NCI-H128 (cell line): Measurements from ENCODE around the gene DSTYK.

Experiments
- DNase-seq: peaks from one replicate; lab custom pipeline; 2025; ENCODE audit not compliant: unreplicated experiment; lab: John Stamatoyannopoulos, UW

The DSTYK gene, protein sequence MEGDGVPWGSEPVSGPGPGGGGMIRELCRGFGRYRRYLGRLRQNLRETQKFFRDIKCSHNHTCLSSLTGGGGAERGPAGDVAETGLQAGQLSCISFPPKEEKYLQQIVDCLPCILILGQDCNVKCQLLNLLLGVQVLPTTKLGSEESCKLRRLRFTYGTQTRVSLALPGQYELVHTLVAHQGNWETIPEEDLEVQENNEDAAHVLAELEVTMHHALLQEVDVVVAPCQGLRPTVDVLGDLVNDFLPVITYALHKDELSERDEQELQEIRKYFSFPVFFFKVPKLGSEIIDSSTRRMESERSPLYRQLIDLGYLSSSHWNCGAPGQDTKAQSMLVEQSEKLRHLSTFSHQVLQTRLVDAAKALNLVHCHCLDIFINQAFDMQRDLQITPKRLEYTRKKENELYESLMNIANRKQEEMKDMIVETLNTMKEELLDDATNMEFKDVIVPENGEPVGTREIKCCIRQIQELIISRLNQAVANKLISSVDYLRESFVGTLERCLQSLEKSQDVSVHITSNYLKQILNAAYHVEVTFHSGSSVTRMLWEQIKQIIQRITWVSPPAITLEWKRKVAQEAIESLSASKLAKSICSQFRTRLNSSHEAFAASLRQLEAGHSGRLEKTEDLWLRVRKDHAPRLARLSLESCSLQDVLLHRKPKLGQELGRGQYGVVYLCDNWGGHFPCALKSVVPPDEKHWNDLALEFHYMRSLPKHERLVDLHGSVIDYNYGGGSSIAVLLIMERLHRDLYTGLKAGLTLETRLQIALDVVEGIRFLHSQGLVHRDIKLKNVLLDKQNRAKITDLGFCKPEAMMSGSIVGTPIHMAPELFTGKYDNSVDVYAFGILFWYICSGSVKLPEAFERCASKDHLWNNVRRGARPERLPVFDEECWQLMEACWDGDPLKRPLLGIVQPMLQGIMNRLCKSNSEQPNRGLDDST

DNA sequence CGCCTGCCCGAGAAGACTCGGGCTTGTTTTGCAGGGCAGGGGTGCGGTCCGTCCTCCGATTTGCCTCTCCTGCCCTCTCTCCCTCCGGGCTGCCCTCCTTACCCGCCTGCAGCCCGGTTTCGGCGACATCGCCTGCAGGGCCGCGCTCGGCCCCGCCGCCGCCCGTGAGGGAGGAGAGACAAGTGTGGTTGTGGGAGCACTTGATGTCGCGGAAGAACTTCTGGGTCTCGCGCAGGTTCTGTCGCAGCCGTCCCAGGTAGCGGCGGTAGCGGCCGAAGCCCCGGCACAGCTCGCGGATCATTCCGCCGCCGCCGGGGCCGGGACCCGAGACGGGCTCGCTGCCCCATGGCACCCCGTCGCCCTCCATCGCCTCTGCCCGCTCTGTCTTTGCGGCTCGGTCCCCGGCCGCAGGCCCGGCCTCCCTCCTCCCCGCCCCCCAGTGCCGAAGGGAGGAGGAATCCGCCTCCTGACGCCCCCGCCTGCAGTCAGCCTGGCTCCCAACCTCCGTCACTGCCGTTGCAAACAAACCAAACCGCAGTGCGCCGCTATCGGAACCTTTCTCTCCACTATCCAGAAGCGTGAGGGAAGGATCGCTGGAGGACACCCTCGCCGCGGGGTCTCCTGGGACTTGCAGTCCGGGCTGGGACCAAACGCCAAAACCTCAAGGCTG lies at the start of gene DSTYK:
Gene DSTYK (minus strand): TSS at position 534 of the 670 bp plus-strand sequence. CDS start 167 bp downstream, at position 367.
- peak; percentile 94 for DNase-seq

DNA sequence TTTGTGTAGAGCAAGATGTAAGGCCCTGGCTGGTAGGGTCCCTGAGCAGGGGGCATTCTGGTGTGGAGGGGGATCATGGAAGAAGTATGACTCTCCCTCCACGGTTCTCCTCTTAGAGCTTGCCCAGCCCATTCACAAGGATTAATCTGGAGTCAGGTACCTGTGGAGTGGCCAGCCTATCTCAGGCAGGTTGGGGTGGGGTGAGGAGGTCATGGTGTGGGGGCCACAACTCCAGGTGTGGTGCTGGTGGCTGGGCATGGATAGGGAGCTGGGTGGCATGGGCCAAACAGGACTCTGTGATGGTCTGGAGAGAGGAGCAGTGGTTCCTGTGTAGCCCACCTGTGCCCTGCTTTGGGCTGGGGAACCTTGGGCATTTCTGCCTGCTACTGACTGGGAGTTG lies 48.5 kb upstream of the DSTYK start:
- DNase-seq = no peak

DNA sequence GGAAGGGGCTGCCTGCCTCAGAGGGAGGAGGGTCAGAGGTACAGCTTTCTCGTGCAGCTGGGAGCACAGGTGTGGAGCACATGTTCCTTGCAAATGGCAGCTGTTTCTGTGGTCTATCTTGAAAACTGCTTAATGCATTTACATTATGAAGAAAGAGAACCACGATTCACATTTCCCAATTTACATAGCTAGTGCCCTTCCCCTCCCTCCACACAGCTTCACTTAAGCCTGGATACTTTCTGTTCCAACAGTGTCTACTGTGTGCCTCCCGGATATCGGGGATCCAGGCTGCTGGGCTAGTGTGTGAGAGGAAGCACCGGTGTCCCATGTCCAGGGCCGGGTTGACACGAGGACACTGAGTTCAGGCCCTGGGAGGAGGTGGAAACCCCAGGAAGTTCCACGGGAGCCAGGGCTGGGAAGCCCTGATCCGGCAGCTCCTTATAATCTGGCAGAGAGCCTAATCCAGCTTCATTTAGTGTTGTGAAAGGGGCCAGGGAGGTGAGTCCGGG lies 47.9 kb upstream of the DSTYK start:
- no peak for DNase-seq

DNA sequence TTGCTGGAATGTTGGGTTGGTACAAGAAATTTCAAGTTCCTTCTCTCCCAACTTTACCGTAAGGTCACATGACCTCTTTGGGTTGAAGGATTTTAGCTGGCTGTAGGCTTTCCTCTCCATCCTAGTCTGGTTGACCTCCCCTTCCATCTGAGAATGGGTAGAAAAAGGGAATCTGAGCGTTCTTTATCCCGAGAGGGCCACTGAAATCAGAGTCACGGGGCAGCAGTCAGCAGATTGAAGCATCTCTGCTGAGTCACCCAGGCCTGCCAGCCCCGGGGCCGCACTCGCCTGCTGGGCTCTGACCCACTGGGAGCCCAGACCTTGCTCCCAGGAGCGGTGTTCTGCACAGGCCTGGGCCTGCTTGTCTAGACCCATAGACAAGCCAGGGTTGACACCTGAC lies 47.2 kb upstream of the DSTYK start:
- no peak for DNase-seq

DNA sequence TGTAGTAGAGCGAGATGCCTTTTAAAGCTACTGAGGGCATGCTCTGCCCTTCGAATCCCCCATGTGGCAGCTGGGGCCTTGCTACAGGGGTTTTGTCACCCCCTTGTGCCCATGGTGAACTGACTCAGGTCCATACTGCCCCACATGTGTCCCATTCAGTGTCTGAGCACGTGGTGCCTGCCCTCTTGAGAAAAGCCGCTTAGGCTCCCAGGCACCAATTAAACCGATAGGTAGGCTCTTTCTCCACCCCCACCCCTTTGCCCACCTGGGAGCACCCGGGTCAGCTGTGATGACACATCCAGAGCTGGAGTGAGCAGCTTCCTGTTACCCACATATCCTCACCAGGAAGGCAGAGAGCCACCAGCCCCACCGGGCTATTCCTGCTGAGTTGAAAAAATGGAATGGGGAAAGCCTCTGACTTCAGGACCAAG lies 46.8 kb upstream of the DSTYK start:
- no peak for DNase-seq

DNA sequence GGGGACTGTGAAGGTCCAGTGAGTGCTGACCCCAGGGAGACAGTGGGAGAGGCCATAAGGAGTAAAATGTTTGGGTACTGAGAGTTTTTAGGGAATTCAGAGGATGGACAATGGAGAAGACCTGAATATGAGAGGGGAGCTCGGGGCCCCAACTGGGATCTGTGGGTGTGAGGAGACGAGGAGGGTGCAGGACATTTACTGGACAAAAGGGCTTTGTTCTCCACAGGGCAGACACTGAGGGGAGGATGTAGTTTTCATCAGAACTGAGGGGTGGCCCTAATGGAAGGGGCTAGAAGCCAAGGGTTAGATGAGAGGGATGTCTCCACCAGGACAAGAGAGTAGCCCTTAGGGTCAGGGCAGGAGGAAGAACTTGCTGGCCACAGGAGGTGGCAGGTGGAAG lies 46.2 kb upstream of the DSTYK start:
- no peak for DNase-seq

DNA sequence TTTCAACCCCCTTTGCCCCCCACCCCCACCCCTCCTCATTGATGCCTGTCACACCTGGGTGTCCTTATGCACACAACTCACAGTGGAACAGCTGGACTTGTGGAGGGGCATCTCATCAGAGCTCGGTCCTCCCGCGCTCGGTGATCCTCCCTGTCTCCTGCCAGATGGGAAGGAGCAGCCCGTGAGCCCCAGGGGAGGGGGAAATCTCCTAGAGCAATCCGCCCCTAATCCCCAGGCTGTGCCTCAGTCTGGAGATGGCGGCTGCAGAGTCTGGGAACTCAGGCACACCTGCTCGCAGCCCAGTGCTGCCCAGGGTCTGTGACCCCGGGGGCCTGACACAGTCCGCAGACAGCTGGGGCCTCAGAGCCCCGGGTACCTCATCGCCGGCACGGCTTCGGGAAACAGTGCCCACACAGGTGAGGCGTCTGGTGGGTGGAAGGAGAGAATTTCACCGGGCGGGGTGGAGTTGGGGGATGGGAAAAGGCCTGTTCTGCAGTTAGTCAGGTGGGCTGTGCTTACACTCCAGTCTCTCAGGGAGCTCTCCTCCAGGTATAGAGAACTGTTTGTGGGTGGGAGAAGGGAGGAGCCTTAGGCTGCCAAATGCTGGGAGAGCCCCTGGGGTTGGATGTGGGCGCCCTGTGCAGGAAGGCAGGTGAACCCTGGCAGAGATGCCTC lies 45.6 kb upstream of the DSTYK start:
- DNase-seq = no peak

DNA sequence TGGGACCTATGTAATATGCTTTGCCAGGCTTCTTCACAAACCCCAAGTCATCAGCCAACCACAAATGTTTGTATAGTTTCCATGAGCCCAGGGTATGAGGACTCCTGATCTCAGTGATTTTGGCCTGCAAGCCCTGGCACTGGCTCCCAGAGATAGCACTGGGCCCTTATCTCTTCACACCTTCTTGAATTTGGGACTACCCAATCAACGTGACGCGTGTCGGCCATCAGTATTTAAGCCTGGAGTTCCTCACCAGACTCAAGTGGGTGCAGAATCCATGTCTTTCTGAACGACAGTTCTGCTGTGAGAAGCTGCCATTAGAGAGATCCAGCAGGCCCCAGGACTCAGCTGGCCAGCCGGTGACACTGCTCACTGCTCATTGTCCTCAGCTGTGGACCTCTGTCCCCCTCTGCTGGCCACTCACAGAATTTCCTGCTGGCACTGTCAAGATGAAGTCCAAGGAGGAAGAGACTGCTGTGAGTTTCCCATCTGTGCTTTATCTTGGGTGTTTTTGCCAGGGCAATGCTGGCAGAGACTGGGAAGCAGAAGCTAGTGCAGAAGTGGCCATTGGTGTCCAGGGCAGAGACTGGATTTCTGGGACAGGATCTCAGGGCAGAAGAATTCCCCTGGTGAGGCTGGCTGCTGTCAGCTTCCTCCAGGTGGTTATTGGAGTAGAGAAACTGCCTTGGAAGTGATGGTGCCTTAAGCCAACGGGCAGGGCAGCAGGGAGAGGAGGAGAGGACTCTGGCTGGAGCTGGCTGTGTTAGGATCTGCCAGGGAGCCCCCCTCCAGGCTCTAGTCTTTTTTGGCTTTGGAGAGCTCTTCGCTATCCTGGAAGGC lies 44.7 kb upstream of the DSTYK start:
- DNase-seq = peak; percentile 73

DNA sequence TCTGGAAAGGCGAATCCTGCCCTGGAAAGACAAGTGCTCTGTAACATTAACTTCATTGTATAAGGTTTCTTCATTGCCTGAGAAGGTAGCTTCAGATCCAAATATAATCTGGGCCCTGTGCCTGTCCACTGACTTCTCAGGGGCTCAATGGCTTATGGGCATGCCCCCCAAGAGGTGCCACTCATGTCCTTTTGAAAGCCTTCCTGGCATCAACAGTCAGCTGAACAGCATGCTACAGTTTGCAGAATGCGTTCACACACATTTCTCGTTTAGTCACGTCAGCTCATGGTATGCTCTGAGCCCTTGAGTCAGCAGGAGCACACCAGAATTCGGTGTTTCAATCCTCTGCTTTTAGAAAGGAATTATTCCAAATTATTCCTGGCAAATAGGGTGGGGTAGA lies 40.1 kb upstream of the DSTYK start:
- DNase-seq = no peak

DNA sequence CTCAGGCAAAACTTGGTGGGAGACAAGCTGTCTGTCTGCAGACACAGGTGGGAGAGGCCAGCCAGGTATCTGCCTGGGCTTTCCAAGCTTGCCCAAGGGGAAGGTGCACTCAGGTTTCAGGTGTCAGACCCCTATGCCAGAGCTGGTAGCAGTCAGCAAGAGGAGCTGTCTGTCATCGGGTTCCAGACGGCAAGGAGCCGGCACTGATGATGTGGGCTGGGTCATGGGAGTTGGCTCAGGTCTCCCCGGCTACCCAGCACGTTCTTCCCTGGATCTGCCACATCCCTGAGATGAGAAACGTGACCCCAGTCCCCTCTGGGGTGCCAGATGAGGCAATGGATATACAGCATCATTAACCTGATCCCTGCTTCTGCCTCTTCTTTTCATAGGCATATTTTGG lies 39.2 kb upstream of the DSTYK start:
- DNase-seq = peak; percentile 41

DNA sequence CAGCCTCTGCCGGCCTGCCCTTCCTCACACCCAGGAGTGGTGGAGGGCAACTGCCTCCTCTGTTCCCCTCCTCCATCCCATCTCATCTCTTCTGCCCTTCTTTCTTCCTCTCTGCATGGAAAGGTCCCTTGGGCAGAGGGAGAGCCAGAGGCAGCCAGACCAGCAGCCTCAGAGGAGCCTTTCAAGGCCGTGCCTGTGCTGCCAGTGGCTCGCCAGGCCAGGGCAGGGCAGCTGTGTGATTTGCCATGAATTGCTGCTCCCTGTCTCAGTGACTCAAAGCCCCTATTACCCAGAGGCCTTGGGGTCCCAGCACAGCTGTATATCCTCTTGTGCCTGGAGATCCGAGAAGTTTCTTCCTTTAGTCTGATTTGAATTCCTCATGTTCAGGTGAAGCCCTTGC lies 38.1 kb upstream of the DSTYK start:
- DNase-seq = no peak

DNA sequence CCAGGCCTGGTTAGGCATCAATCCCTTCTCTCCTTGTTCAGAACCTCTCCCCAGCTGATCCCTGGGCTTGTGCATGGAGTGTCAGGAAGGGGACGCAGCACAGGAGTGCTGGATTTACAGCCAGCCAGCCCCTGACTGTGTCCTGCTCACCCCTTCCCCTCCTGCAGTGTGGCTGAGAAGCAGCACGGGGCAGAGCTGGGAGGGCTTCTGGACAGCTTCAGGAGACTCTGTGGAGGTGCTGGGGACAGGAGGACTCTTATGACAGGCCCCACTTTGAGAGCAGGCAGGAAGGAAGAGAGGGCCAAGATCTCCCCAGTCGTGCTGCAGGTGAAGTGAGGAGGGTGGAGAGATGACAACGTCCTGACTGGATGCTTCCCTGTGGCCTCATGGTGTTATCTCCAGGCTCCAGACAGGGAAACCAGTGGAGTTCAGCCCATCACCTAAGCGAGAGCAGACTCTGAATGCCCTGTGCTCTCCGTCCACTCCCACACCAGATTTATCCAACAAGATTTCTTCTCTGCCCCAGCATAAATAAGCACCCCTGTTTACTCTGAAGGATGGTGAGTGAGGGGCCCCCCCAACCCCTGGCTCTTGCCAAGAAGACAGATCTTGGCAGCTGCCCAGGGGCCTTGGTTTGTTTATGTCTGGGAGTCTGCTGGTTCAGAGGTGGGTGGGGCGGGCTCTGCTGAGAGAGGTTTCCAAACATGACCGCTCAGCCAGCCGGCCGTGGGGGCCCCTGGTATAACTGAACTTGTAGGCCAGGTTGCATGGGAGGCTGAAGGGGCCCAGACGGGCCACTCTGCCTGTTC lies 37.5 kb upstream of the DSTYK start:
- DNase-seq = peak; percentile 42

DNA sequence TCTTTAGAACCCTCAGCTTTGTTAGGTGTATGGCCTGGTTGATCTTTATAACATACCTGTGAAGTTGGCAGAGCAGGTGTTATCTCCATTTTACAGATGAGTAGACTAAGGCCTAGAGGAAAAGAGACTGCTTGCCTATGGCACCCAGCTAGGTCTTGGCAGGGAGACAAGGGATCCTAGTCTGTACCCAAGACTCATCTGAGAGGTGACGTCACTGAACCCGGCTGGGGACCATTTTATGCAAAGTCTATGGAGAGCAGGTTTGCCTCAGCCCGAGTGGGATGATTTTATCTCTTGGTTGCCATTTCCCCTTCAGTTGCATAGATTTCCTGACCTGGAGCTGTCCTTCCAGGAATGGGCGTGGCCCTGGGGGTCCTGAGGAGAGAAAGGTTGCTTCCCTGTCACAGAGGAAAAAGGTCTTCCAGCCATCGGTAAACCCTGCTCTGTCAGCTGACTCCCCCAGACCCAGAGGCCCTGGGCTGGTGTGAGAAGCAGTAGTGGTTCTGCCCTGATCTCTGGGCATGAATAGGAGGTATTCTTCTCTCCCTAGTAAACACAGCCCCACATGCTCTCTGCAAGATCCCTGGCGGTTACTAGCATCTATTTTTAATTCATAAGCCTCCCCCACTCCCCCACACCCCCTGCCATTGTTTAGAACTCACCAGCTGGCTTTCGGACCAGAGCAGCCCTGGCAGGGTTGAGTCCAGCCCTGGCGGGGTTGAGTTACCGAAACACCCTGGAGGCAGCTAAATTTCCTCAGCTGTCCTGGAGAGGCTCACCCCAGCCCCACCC lies 35.8 kb upstream of the DSTYK start:
- no peak for DNase-seq

DNA sequence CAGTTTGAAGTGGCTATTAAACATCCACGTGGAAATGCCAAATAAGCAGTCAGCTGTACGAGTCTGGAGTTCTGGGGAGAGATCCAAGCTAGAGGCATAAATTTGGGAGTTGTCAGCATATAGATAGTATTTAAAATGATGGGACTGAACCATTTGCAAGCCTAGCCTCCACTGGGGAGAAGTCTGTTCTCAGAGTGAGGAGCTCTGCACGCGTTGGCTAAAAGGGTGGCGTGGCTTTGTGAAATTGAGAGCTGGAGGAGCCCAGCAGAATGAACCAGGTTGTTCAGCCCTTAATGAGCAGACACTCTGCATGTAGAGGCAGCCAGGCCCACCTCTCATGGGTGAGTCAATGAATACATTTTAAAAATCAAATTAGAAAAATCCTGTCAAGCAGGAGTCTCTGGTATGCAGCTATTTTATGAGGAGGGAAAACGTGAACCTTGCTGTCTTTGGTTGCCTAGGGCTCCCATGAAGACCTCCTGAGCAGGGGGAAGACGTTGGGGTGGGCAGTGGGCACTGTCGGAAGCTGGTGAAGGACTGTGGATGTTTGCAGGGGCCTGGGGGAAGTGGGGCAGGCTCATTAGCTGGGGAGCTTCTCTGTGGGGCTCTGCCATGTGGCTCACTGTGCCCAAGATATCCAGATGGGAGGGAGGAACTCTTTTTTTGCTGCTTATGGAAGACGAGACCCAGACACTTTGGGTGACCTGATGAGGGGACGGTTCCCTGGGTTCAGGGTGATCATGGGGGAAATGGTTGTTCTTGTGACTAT lies 35.0 kb upstream of the DSTYK start:
- DNase-seq = no peak

DNA sequence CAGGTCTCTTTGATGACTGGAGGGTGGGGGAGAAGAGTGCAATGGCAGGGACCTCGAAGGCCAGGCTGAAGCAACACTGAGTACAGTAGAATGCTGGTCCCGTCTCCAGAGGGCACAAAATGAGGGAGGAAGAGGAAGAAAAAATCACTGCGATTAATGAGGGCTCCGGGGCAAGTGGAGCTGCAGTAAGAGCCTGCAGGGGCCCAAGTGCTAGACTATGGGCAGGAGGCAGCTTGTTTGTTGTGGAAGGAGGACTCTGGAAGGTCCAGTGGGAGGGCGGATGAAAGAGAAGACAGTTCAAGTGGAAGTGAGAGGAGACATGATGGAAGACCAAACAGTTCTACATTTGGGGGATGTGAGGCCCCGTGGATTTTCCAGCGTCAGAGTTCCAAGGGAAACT lies 33.6 kb upstream of the DSTYK start:
- DNase-seq = no peak

DNA sequence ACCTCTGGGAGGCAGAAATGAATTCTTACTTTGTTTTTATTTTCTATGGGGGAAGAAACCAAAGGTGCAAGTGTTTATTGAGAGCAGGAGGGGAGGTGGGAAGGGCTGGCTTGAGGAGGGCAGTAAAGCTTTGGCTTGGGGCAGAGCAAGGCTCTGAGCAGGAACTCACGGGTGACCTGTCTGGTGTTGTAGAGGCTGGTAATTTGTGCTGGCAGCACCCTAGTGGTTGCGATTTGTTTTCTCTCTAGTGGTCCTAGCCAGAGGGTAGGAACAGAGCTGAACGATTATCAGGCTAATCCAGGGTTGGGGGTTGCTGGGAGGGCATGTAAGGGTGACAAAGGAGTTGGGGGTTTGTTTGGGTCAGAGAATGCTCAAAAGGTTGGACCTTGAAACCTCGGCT lies 32.9 kb upstream of the DSTYK start:
- no peak for DNase-seq
